SU-DHL-6 (cell line): Measurements from ENCODE around the gene NAXE.
A peak's percentile ranks its signal among the peaks of the same experiment; 100 is the strongest.

Experiments
- H2AFZ ChIP-seq: fragments of 200-600 bp; sonication (generic); 2 replicates; pipeline ENCODE4 v1.6.1; 2014; ENCODE audit warnings: low read depth, mild to moderate bottlenecking, moderate library complexity, mixed read lengths, antibody characterized with exemption, low read length; ENCODE audit not compliant: severe bottlenecking
- H3F3A ChIP-seq: fragments of 200-600 bp; shearing (Covaris generic); 2 replicates; pipeline ENCODE4 v1.6.0; 2016; ENCODE audit warnings: antibody characterized with exemption, mild to moderate bottlenecking; ENCODE audit not compliant: insufficient read depth
- H3K27ac ChIP-seq: fragments of 200-600 bp; sonication (generic); 2 replicates; pipeline ENCODE4 v1.5.1; 2016; ENCODE audit warnings: low read depth, mild to moderate bottlenecking, low read length, moderate library complexity, mixed read lengths
- H3K27me3 ChIP-seq: fragments of 200-600 bp; sonication (generic), shearing (Covaris generic); 2 replicates; pipeline ENCODE4 v1.6.0; 2014; ENCODE audit warnings: mild to moderate bottlenecking, low read length
- H3K36me3 ChIP-seq: fragments of 200-600 bp; sonication (generic); 2 replicates; pipeline ENCODE4 v1.6.1; 2014; ENCODE audit warnings: mild to moderate bottlenecking, low read length, mixed read lengths
- H3K4me2 ChIP-seq: fragments of 300-600, 200-600 bp; shearing (Covaris generic), sonication (generic); 2 replicates; pipeline ENCODE4 v1.6.0; 2014; ENCODE audit warnings: low read length, low read depth, mild to moderate bottlenecking; ENCODE audit not compliant: poor library complexity, severe bottlenecking
- H3K4me3 ChIP-seq: fragments of 200-600 bp; sonication (generic); 2 replicates; pipeline ENCODE4 v1.5.1; 2014; ENCODE audit warnings: antibody characterized with exemption, low read length, mild to moderate bottlenecking, mixed read lengths; ENCODE audit not compliant: insufficient read depth, poor library complexity, severe bottlenecking
- H3K79me2 ChIP-seq: fragments of 200-600 bp; sonication (generic); 2 replicates; pipeline ENCODE4 v1.6.1; 2014; ENCODE audit warnings: mild to moderate bottlenecking, low read length, moderate library complexity; ENCODE audit not compliant: insufficient read depth
- H3K9ac ChIP-seq: fragments of 200-600 bp; sonication (generic); 2 replicates; pipeline ENCODE4 v1.7.0; 2014; ENCODE audit warnings: mild to moderate bottlenecking, low read length
- H3K9me2 ChIP-seq: fragments of 200-600 bp; sonication (generic); replicated peaks from 2 replicates; pipeline ENCODE4 v1.6.1; 2014; ENCODE audit warnings: low read length; ENCODE audit not compliant: insufficient read depth
- H3K9me3 ChIP-seq: fragments of 200-600 bp; sonication (generic); 2 replicates; pipeline ENCODE4 v1.6.1; 2014; ENCODE audit warnings: low read length, mixed read lengths; ENCODE audit not compliant: insufficient read depth
- H4K20me1 ChIP-seq: fragments of 200-600 bp; sonication (generic); 2 replicates; pipeline ENCODE4 v1.6.1; 2014; ENCODE audit warnings: low read depth, mild to moderate bottlenecking, antibody characterized with exemption, low read length, moderate library complexity, mixed read lengths
- EZH2phosphoT487 ChIP-seq: fragments of 200-600 bp; sonication (generic), shearing (Covaris generic); conservative IDR thresholded peaks from 2 replicates; pipeline ENCODE4 v1.6.1; 2018; ENCODE audit warnings: mild to moderate bottlenecking, antibody characterized with exemption, low read length, moderate library complexity, mixed read lengths
- TF ChIP-seq, protein P1 (sequence below): fragments of 200-600 bp; sonication (generic); IDR thresholded peaks from one replicate; pipeline ENCODE4 v1.5.1; 2017; ENCODE audit warnings: antibody characterized with exemption, mild to moderate bottlenecking, low read length, moderate library complexity; ENCODE audit not compliant: insufficient read depth, poor library complexity, severe bottlenecking

NAXE gene

DNA sequence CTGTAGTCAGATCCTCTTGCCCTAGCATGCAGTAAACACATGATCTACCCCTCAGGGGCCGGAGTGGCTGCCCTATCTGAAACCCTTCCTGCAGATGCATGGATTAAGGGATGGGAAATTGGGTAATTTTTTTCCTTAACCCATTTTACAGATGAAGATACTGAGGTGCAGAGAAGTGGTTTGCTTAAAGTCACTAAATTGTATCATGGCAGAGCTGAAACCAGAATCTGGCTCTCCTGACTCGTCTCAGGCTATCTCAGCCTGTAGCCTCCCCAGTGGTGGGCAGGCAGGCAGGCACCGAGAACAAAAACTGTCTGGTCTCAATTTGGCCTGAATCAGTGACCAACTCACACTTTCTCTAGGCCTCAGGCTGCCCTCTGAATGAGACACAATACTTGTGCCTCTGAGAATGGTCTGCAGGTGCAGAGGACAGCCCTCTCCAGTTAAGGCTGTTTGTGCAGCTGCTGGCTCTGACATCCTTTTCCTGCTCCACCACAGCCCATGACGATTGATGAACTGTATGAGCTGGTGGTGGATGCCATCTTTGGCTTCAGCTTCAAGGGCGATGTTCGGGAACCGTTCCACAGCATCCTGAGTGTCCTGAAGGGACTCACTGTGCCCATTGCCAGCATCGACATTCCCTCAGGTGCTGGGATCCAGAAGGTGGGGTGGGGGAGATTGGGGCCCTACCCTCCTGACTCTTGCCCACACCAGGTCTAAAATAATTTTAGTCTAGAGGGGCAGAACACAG, 1.5 kb downstream of the NAXE start:
- Histone ChIP-seq H3F3A (peaks cover 26% of the 10 kb centered on the region), H3K9ac (peak overlapping the region; percentile 90; the same call in 1 of the 2 replicates), H2AFZ (no peak overlapping the region), H3K9me3 (no peaks in the 10 kb centered on the region), H4K20me1 (no peaks in the 10 kb centered on the region), H3K79me2 (peaks cover 5% of the 10 kb centered on the region; the same call in 1 of the 2 replicates), H3K9me2 (no peaks in the 10 kb centered on the region), H3K36me3 (no peaks in the 10 kb centered on the region), H3K4me3 (no peak overlapping the region), H3K27me3 (no peaks in the 10 kb centered on the region), H3K4me2 (peak overlapping the region; percentile 76), H3K27ac (peak overlapping the region; percentile 51)
- no peak for TF ChIP-seq EZH2phosphoT487
- TF ChIP-seq, protein P1, sequence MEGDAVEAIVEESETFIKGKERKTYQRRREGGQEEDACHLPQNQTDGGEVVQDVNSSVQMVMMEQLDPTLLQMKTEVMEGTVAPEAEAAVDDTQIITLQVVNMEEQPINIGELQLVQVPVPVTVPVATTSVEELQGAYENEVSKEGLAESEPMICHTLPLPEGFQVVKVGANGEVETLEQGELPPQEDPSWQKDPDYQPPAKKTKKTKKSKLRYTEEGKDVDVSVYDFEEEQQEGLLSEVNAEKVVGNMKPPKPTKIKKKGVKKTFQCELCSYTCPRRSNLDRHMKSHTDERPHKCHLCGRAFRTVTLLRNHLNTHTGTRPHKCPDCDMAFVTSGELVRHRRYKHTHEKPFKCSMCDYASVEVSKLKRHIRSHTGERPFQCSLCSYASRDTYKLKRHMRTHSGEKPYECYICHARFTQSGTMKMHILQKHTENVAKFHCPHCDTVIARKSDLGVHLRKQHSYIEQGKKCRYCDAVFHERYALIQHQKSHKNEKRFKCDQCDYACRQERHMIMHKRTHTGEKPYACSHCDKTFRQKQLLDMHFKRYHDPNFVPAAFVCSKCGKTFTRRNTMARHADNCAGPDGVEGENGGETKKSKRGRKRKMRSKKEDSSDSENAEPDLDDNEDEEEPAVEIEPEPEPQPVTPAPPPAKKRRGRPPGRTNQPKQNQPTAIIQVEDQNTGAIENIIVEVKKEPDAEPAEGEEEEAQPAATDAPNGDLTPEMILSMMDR: no peak

DNA sequence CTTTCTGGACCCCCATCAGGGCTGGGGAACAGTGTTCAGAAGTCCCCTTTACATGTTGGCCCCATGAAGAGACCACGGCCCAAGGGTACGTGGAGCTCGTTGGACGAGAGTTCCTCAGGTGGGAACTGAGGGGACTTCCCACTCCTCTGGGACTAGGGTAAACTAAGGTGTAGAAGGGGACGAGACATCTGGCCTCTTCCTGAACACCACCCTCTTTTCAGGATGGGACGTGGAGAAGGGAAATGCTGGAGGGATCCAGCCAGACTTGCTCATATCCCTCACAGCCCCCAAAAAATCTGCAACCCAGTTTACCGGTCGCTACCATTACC, 2.0 kb downstream of the NAXE start:
- Histone ChIP-seq H3K4me2 (no peak overlapping the region), H3K36me3 (no peaks in the 10 kb centered on the region), H3K27ac (no peak overlapping the region)

DNA sequence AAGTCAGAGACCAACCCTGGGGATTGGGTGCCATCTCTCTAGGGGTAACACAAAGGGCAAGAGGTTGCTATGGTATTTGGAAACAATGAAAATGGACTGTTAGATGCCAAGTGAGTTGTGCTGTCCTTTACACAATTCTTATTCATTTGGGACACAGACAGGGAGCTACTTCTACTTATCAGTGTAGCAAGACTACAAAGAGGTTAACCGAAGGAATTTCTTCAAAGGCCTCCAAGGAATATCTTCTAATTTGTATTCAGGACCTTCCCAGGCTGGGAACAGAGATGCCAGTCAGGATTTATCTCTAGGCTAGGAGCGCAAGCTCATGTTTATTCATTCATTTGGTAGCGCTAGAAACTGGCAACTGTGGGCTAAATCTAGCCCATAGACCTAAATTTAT, 2.6 kb downstream of the NAXE start:
- Histone ChIP-seq H3K9ac (no peak overlapping the region), H3K9me2 (no peaks in the 10 kb centered on the region), H3K9me3 (no peaks in the 10 kb centered on the region), H4K20me1 (no peaks in the 10 kb centered on the region), H3K4me3 (no peak overlapping the region), H3K4me2 (no peak overlapping the region), H3K36me3 (no peaks in the 10 kb centered on the region), H2AFZ (no peak overlapping the region), H3K27me3 (no peaks in the 10 kb centered on the region), H3K79me2 (peaks cover 11% of the 10 kb centered on the region; the same call in 1 of the 2 replicates), H3F3A (peaks cover 29% of the 10 kb centered on the region), H3K27ac (no peak overlapping the region)
- TF ChIP-seq, protein P1: no peak
- no peak for TF ChIP-seq EZH2phosphoT487

More for the DNA sequence above, 2.0 kb downstream of the NAXE start:
- Histone ChIP-seq H3K9me2 (no peaks in the 10 kb centered on the region), H3K27me3 (no peaks in the 10 kb centered on the region), H3F3A (peaks cover 26% of the 10 kb centered on the region), H3K9me3 (no peaks in the 10 kb centered on the region), H2AFZ (no peak overlapping the region), H3K4me3 (no peak overlapping the region), H3K79me2 (peaks cover 5% of the 10 kb centered on the region; the same call in 1 of the 2 replicates), H3K9ac (no peak overlapping the region), H4K20me1 (no peaks in the 10 kb centered on the region)
- TF ChIP-seq EZH2phosphoT487: no peak
- TF ChIP-seq, protein P1: no peak
